B cell (primary cell): Measurements from ENCODE around the gene HOTAIR. TPM values are rescaled to one million over a fixed set of nuclear protein-coding genes. Genes with fewer than 3 reads are reported as not detected.

ENCODE experiments used
- ATAC-seq: fragments of 200-7000 bp; cut with Tn5 transposase; one replicate; pipeline ENCODE4 v1.10.0; 2021; ENCODE audit warnings: low read depth, mild to moderate bottlenecking, moderate number of reproducible peaks, moderate library complexity
- CTCF ChIA-PET: fragments of 350-600 bp; sonication (Branson Sonifier 250); formaldehyde crosslinking; loops from one replicate; lab custom pipeline; 2021; ENCODE audit warnings: antibody characterized with exemption, inconsistent platforms; lab: Charles Lee
- POLR2A ChIA-PET: fragments of 350-600 bp; sonication (Branson Sonifier 250); formaldehyde crosslinking; loops from one replicate; lab custom pipeline; 2021; ENCODE audit warnings: antibody characterized with exemption; lab: Charles Lee
- DNase-seq: peaks from one replicate; pipeline ENCODE4 v3.0.0; 2013
- H2AFZ ChIP-seq: 2 replicates; pipeline ENCODE4 v1.6.1; 2012; ENCODE audit warnings: mild to moderate bottlenecking, low read depth, low read length; ENCODE audit not compliant: insufficient read depth, poor library complexity, severe bottlenecking
- H3K27ac ChIP-seq, 2 donors: 1 replicate in 1 of 2; 2 replicates in 1 of 2; pipeline ENCODE4 v1.5.1; 2012 to 2013; ENCODE audit warnings: low read length in 2 of 2, mild to moderate bottlenecking in 2 of 2, moderate library complexity in 1 of 2
- H3K27me3 ChIP-seq, 4 experiments: fragments of 200-600 bp in 1 of 4; sonication (generic) in 1 of 4; replicated peaks in 1 of 4; 1 replicate in 2 of 4; 2 replicates in 2 of 4; pipeline versions ENCODE4 v1.6.1 to v1.7.0; 2013 to 2016; ENCODE audit warnings: low read length in 3 of 4, mild to moderate bottlenecking in 2 of 4, mixed read lengths in 1 of 4, moderate library complexity in 1 of 4; ENCODE audit not compliant: insufficient read depth in 4 of 4, control insufficient read depth in 3 of 4; ENCODE audit errors: control extremely low read depth in 1 of 4
- H3K36me3 ChIP-seq, 2 experiments: replicated peaks in 1 of 2; 1 replicate in 1 of 2; 2 replicates in 1 of 2; pipeline versions ENCODE4 v1.6.1 to v1.7.1; 2013; ENCODE audit warnings: low read length in 1 of 2; ENCODE audit not compliant: insufficient read depth in 2 of 2, control insufficient read depth in 1 of 2; ENCODE audit errors: control extremely low read depth in 1 of 2, extremely low read depth in 1 of 2
- H3K4me1 ChIP-seq, 2 donors: fragments of 200-600 bp in 1 of 2; sonication (generic) in 1 of 2; 1 replicate in 1 of 2; 2 replicates in 1 of 2; pipeline versions ENCODE4 v1.5.1 to v1.6.1; 2013 to 2017; ENCODE audit warnings: low read length in 2 of 2; ENCODE audit not compliant: control insufficient read depth in 2 of 2, insufficient read depth in 2 of 2
- H3K4me2 ChIP-seq: replicated peaks from 2 replicates; pipeline ENCODE3; 2012; ENCODE audit warnings: mild to moderate bottlenecking, low read depth, low read length; ENCODE audit not compliant: poor library complexity, severe bottlenecking
- H3K4me3 ChIP-seq, 5 experiments: fragments of 200-600 bp in 1 of 5; sonication (generic) in 1 of 5; 1 replicate in 3 of 5; 2 replicates in 2 of 5; pipeline versions ENCODE4 v1.5.1 to v1.7.0; 2011 to 2016; ENCODE audit warnings: low read length in 4 of 5, mild to moderate bottlenecking in 4 of 5, low read depth in 2 of 5, control low read depth in 1 of 5, moderate library complexity in 1 of 5; ENCODE audit not compliant: insufficient read depth in 1 of 5; ENCODE audit errors: control extremely low read depth in 1 of 5, extremely low read depth in 1 of 5
- H3K79me2 ChIP-seq: fragments of 200-600 bp; sonication (generic); one replicate; pipeline ENCODE4 v1.6.0; 2016; ENCODE audit warnings: low read length; ENCODE audit not compliant: control insufficient read depth, insufficient read depth
- H3K9ac ChIP-seq: fragments of 200-600 bp; sonication (generic); 2 replicates; pipeline ENCODE4 v1.6.1; 2017; ENCODE audit warnings: mild to moderate bottlenecking, low read length, moderate library complexity
- H3K9me3 ChIP-seq, 3 donors: one replicate each; pipeline versions ENCODE4 v1.6.1 to v1.7.1; 2013; ENCODE audit warnings: low read length in 2 of 3; ENCODE audit not compliant: control insufficient read depth in 2 of 3, insufficient read depth in 1 of 3; ENCODE audit errors: control extremely low read depth in 1 of 3
- H4K20me1 ChIP-seq: 2 replicates; pipeline ENCODE4 v1.6.0; 2012; ENCODE audit warnings: mild to moderate bottlenecking, low read length; ENCODE audit not compliant: insufficient read depth, control insufficient read depth, poor library complexity, severe bottlenecking
- H3K27ac Mint-ChIP-seq: one replicate; pipeline ENCODE4 v1.8.0; 2021; ENCODE audit warnings: mixed read lengths
- H3K27me3 Mint-ChIP-seq: one replicate; pipeline ENCODE4 v1.8.0; 2021; ENCODE audit warnings: mixed read lengths
- H3K4me1 Mint-ChIP-seq: one replicate; pipeline ENCODE4 v1.8.0; 2021; ENCODE audit warnings: mixed read lengths
- H3K4me3 Mint-ChIP-seq: one replicate; pipeline ENCODE4 v1.8.0; 2021; ENCODE audit warnings: mixed read lengths
- H3K9me3 Mint-ChIP-seq: one replicate; pipeline ENCODE4 v1.8.0; 2022; ENCODE audit warnings: mixed read lengths; ENCODE audit not compliant: insufficient read depth
- EZH2 ChIP-seq: IDR thresholded peaks from 2 replicates; pipeline ENCODE4 v1.6.1; 2012; ENCODE audit warnings: borderline replicate concordance, low read depth, mild to moderate bottlenecking, moderate library complexity, low read length; ENCODE audit not compliant: insufficient read depth, poor library complexity, severe bottlenecking
- WGBS: methylation state at CpG from one replicate; pipeline ENCODE4 v1.1.5; 2013; ENCODE audit warnings: missing lambda C conversion rate; ENCODE audit not compliant: insufficient coverage; 5-methylcytosine and 5-hydroxymethylcytosine counted together
- intact Hi-C: fragments of 100-400 bp; cut with micrococcal nuclease; formaldehyde crosslinking; loops from one replicate; pipeline ENCODE4 v1.10.0; 2022
- polyA plus RNA-seq: library from polyadenylated mRNA; depleted of rRNA; stranded (reverse); fragments of >200 nt; gene quantifications from 2 replicates; pipeline ENCODE4 v1.2.3, GENCODE V29; 2012
- total RNA-seq, 2 donors: library from RNA; stranded (reverse); fragments of 120-200 nt in 1 of 2; gene quantifications; 1 replicate in 1 of 2; 2 replicates in 1 of 2; pipeline versions ENCODE4 v1.2.3 to v1.2.4, GENCODE V29; 2013 to 2022
- TF ChIP-seq, protein P1 (sequence below): fragments of 200-600 bp; IDR thresholded peaks from one replicate; pipeline ENCODE4 v1.8.0; 2022; ENCODE audit warnings: antibody characterized with exemption, mild to moderate bottlenecking

HOTAIR gene
- total and polyA plus RNA-seq, 2 donors (not counting 1 experiment from before 2014, with no cell fraction given) = not detected

DNA sequence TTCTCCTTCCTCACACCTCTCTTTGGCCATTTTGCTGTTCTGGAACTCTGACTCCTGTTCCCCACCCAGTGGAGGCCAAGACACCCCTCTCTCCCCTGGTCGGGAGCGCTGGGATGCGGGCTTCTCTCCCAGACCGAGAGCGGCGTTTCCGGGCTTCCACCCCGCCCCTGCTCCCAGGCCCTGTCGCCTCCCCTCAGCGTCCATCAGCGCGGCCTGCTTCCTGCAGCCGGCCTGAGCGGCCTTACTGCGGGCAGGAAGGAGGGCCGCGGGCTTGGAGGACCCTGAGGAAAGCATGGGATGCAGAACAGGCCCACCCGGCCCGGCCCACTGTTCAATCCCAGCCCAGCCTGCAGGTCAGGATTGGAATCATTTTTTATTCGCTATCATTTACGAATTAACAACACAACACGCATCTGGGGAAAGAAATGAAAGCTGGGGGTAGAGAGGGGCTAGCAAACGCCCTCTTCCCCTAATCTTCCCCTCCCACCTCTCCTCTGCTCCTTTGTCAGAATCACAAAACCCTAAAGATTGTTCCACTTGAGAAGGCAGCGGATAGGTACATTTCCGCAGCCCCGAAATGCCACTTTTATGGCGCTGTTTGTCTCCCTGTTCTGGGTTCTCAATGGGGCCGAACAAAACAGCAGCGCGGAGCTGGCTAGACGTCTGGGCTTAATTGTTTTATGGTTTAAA, 30.2 kb upstream of the HOTAIR start:
- no peak for TF ChIP-seq EZH2
- TF ChIP-seq, protein P1, sequence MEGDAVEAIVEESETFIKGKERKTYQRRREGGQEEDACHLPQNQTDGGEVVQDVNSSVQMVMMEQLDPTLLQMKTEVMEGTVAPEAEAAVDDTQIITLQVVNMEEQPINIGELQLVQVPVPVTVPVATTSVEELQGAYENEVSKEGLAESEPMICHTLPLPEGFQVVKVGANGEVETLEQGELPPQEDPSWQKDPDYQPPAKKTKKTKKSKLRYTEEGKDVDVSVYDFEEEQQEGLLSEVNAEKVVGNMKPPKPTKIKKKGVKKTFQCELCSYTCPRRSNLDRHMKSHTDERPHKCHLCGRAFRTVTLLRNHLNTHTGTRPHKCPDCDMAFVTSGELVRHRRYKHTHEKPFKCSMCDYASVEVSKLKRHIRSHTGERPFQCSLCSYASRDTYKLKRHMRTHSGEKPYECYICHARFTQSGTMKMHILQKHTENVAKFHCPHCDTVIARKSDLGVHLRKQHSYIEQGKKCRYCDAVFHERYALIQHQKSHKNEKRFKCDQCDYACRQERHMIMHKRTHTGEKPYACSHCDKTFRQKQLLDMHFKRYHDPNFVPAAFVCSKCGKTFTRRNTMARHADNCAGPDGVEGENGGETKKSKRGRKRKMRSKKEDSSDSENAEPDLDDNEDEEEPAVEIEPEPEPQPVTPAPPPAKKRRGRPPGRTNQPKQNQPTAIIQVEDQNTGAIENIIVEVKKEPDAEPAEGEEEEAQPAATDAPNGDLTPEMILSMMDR = no peak
- peaks cover 0 to 96% (median 81%) of the 10 kb centered on the region in 4 experiments for H3K27me3 ChIP-seq
- Mint-ChIP-seq H3K9me3 (no peaks in the 10 kb centered on the region), H3K4me3 (no peak overlapping the region), H3K4me1 (peaks cover 25% of the 10 kb centered on the region), H3K27ac (no peak overlapping the region), H3K27me3 (peaks cover 72% of the 10 kb centered on the region)
- no peak for ATAC-seq
- no peak overlapping the region for H3K4me2 ChIP-seq
- ChIA-PET CTCF (interaction anchor here (0.6 to 6.7 kb wide), 16 partner anchors 9 to 210 kb away, joined by 3 to 159 read pairs (median 8); partner anchors contain the start of genes HOXC5 and SMUG1), POLR2A (interaction anchor here (0.6 kb wide), 1 partner anchor 49 kb away, joined by 6 read pairs; no protein-coding TSS in a partner anchor)
- peaks cover 0 to 53% (median 0%) of the 10 kb centered on the region in 3 donors for H3K9me3 ChIP-seq
- intact Hi-C loops = loop anchor here (5.0 to 10.0 kb wide), 3 partner anchors 47 to 360 kb away; partner anchors contain the start of genes CBX5, GPR84, HNRNPA1 and HOXC4
- no peak overlapping the region for H3K4me3 ChIP-seq
- no peak overlapping the region for H3K9ac ChIP-seq
- no peaks in the 10 kb centered on the region for H3K79me2 ChIP-seq
- peak; percentile 36 for DNase-seq
- no peak overlapping the region for H3K27ac ChIP-seq
- no peaks in the 10 kb centered on the region for H4K20me1 ChIP-seq
- WGBS = 8% methylated on average over 27 of the region's 31 CpGs
- H3K4me1 ChIP-seq = peaks cover 28 to 59% of the 10 kb centered on the region in 2 donors
- no peak overlapping the region for H2AFZ ChIP-seq
- no peaks in the 10 kb centered on the region for H3K36me3 ChIP-seq
